Measurements from ENCODE around the gene LRRC37B. TPM values are rescaled to one million over a fixed set of nuclear protein-coding genes. Genes with fewer than 3 reads are reported as not detected.
A peak's percentile ranks its signal among the peaks of the same experiment; 100 is the strongest.
"Not testable (repeated sequence)": the region's sequence is repeated elsewhere in the genome, so short reads cannot be mapped to it uniquely, and the experiment has no call there.

Gene LRRC37B
- total and polyA plus RNA-seq, 8 donors, result 11.4 to 44.6 (median 33.1) TPM

DNA sequence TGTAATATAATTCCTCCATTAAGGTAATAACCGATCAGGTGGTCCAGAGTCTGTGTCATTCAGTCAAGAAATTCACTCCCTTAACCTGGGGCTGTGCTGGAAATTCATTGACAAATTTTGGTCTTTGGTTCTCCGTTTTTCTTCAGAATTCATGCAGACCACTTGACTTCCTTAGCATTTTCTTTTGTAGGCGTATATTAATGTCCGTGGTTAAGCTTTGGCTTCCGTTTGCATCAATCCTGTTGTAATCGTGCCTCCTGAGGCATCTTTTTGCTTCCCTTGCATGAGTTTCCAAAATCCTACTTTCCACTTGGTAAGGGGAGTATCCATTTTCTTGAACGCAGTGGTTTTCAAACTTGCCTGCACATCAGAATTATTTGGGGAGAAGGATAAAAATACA is 9.0 kb downstream of the LRRC37B start:
- Histone ChIP-seq H3K4me3 (no peak overlapping the region), H3K27ac (peak overlapping the region in 1 of 2 donors; percentile 53), H3K27me3 (no peaks in the 10 kb centered on the region), H3K9me3 (no peaks in the 10 kb centered on the region), H3K4me1 (peaks cover 0 to 35% of the 10 kb centered on the region in 2 donors), H3K36me3 (peaks cover 0 to 21% of the 10 kb centered on the region in 2 donors)
- ATAC-seq, result no peak
- TF ChIP-seq, protein P1, sequence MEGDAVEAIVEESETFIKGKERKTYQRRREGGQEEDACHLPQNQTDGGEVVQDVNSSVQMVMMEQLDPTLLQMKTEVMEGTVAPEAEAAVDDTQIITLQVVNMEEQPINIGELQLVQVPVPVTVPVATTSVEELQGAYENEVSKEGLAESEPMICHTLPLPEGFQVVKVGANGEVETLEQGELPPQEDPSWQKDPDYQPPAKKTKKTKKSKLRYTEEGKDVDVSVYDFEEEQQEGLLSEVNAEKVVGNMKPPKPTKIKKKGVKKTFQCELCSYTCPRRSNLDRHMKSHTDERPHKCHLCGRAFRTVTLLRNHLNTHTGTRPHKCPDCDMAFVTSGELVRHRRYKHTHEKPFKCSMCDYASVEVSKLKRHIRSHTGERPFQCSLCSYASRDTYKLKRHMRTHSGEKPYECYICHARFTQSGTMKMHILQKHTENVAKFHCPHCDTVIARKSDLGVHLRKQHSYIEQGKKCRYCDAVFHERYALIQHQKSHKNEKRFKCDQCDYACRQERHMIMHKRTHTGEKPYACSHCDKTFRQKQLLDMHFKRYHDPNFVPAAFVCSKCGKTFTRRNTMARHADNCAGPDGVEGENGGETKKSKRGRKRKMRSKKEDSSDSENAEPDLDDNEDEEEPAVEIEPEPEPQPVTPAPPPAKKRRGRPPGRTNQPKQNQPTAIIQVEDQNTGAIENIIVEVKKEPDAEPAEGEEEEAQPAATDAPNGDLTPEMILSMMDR (IDR thresholded peaks at IDR 0.05), result no peak
- intact Hi-C loops (cut with DNase I), result no loop called here
- DNase-seq, result no peak

DNA sequence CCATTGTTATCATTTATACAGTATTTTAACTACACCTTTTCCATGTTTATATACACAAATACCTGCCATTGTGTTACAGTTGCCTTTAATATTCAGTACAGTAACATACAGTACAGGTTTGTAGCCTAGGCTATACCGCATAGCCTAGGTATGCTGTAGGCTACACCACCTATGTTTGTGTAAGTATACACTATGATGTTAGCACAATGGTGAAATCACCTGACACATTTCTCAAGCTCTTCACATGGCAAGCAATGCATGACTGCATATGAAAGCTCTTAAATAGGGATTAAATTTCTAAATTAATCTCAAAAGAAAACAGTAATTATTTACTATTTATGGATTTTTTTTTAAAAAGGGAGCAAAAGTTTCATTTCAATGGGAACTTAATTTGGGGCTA is 12.0 kb downstream of the LRRC37B start:
- H3K9me3 ChIP-seq, result no peaks in the 10 kb centered on the region
- no peaks in the 10 kb centered on the region for H3K27me3 ChIP-seq
- TF ChIP-seq, protein P1 (IDR thresholded peaks at IDR 0.05), result no peak
- no peak for DNase-seq
- no peak overlapping the region for H3K4me3 ChIP-seq
- H3K36me3 ChIP-seq, result peaks cover 0 to 32% of the 10 kb centered on the region in 2 donors
- intact Hi-C loops (cut with DNase I), result no loop called here
- H3K4me1 ChIP-seq, result peaks cover 0 to 22% of the 10 kb centered on the region in 2 donors
- no peak for ATAC-seq
- H3K27ac ChIP-seq, result no peak overlapping the region

DNA sequence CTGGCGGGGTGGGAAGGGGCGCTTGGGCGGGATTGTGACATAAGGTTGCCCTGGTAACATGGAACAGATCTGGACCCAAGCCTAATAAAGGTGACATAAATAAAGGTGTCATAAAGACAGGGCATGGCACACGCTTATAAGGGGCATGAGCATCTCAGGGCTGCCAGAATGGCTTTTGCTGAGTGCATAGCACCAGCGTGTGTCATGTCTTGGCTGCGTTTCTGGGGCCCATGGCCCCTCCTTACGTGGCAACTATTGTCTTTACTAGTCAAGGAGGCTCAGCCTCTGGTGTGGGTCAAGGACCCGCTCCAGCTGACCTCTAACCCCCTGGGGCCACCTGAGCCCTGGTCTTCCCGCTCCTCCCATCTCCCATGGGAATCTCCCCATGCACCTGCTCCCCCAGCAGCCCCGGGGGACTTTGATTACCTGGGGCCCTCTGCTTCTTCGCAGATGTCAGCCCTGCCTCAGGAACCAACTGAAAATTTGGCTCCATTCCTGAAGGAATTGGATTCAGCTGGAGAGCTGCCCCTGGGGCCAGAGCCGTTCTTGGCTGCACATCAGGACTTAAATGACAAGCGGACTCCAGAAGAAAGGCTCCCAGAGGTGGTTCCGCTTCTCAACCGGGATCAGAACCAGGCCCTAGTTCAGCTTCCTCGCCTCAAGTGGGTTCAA is 13.9 kb downstream of the LRRC37B start:
- intact Hi-C loops (cut with DNase I), result no loop called here
- H3K27me3 ChIP-seq, result no peaks in the 10 kb centered on the region
- TF ChIP-seq, protein P1 (IDR thresholded peaks at IDR 0.05), result no peak
- peaks cover 0 to 33% of the 10 kb centered on the region in 2 donors for H3K36me3 ChIP-seq
- peaks cover 0 to 11% of the 10 kb centered on the region in 2 donors for H3K4me1 ChIP-seq
- DNase-seq, result no peak
- H3K9me3 ChIP-seq, result no peaks in the 10 kb centered on the region
- no peak overlapping the region for H3K4me3 ChIP-seq
- no peak for ATAC-seq
- no peak overlapping the region for H3K27ac ChIP-seq

DNA sequence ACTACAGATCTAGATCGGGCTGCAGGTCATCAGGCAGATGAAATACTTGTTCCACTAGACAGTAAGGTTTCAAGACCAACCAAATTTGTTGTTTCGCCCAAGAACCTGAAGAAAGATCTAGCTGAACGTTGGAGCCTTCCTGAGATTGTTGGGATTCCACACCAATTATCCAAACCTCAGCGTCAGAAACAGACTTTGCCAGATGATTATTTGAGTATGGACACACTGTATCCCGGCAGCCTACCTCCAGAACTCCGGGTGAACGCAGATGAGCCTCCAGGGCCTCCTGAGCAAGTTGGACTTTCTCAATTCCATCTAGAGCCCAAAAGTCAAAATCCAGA is 14.4 kb downstream of the LRRC37B start:
- no peak overlapping the region for H3K4me3 ChIP-seq
- H3K4me1 ChIP-seq, result peaks cover 0 to 6% of the 10 kb centered on the region in 2 donors
- no peak for ATAC-seq
- H3K27ac ChIP-seq, result no peak overlapping the region
- no peak for DNase-seq
- TF ChIP-seq, protein P1 (IDR thresholded peaks at IDR 0.05), result no peak
- H3K27me3 ChIP-seq, result no peaks in the 10 kb centered on the region
- intact Hi-C loops (cut with DNase I), result no loop called here
- H3K9me3 ChIP-seq, result no peaks in the 10 kb centered on the region
- peaks cover 0 to 37% of the 10 kb centered on the region in 2 donors for H3K36me3 ChIP-seq

DNA sequence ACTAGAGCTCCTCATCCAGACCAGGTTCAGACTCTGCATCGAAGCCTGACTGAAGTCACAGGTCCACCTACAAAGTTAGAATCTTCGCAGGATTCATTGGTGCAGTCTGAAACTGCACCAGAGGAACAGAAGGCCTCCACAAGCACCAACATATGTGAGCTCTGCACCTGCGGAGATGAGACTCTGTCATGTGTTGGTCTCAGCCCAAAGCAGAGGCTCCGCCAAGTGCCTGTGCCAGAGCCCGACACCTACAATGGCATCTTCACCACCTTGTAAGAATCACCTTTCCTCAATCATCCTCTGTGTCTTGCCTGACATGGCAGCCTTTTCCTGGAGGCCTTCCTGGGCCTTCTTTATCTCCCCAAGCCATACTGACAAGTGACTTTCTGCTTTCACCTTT is 15.4 kb downstream of the LRRC37B start:
- DNase-seq; H3K27me3 ChIP-seq; H3K9me3 ChIP-seq; H3K4me3 ChIP-seq; ATAC-seq; H3K27ac ChIP-seq; H3K4me1 ChIP-seq; intact Hi-C loops (cut with DNase I): not testable (repeated sequence)
- peaks cover 0 to 35% of the 10 kb centered on the region in 2 donors for H3K36me3 ChIP-seq

DNA sequence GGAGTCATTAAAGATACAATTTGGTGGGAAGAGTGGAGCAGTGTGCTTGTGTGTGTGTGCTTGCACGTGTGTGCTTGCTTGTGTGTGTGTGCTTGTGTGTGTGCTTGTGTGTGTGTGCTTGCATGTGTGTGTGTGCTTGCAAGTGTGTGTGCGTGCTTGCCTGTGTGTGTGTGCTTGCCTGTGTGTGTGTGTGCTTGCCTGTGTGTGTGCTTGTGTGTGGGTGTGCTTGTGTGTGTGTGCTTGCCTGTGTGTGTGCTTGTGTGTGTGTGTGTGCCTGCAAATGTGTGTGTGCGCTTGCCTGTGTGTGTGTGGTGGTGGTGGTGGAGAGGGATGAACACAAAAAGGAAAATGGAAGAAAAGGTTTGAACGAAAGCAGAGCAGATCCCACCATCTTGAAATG is 20.1 kb downstream of the LRRC37B start:
- H3K4me3 ChIP-seq, ATAC-seq, H3K36me3 ChIP-seq: not testable (repeated sequence)

More for the DNA sequence above, 20.1 kb downstream of the LRRC37B start:
- DNase-seq; H3K4me1 ChIP-seq; intact Hi-C loops (cut with DNase I); H3K9me3 ChIP-seq; H3K27me3 ChIP-seq; H3K27ac ChIP-seq: not testable (repeated sequence)

All from left lung (tissue), 10 donors.